Measurements from ENCODE around the gene NEUROD1.

Gene NEUROD1

DNA sequence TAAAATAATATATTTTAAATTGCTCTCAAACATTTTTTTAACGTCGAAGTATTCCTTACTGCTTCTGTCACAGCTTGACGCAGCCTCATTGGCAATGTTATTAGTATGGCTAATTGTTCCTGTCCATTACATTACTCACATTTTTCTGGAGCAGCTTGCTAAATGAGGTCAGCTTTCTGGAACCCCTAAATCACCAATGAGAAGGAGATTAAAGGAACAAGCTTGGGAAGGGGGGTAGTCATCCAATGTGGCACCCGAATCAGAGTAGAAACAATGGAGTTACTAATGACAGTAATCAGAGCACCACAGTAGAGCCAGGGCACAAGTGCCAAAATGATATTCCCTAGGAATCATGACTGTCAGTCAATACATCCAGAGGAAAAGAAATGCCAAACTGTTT is 5.1 kb downstream of the NEUROD1 start:
- no peak overlapping the region for H2AFZ ChIP-seq (ENCODE audit: low read depth, low read length)
- no peak for DNase-seq
- 54% methylated on average over 4 of the region's 4 CpGs for WGBS

DNA sequence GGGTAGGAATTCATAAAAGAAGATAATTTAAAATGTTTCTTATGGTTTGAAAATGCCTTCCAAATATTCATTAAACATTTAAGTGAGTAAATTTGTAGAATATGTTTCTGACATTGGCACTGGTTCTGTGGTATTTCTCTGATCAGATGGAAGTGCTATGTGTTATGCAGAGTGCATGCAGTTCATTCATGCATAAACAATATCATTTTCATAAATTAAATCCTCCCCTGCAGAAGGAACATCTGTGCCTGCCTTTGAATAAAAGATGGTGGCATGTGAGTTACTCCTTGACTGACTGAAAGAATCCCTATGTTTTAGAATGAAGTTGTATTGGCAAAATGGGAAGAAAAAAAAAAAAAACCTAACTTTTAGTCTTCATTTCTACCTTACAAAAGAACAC is 5.9 kb downstream of the NEUROD1 start:
- Histone ChIP-seq H3K4ac (ENCODE audit: low read depth in 1 of 2, low read length in 2 of 2) (no peak overlapping the region), H4K8ac (ENCODE audit: low read length) (no peak overlapping the region), H3K14ac (ENCODE audit: low read length in 2 of 2) (no peak overlapping the region), H3K27me3 (ENCODE audit: control insufficient read depth in 1 of 2, insufficient read depth in 1 of 2, low read length in 2 of 2) (peaks cover 37 to 60% of the 10 kb centered on the region in 2 experiments), H3K27ac (ENCODE audit: low read length, poor library complexity, severe bottlenecking) (no peak overlapping the region), H3K9me3 (ENCODE audit: control insufficient read depth, low read length) (peaks cover 6% of the 10 kb centered on the region), H3K36me3 (ENCODE audit: control insufficient read depth in 1 of 2, insufficient read depth in 2 of 2, low read depth in 1 of 2, low read length in 2 of 2) (no peaks in the 10 kb centered on the region), H2BK5ac (ENCODE audit: low read depth, low read length, poor library complexity, severe bottlenecking) (no peak overlapping the region), H3K23ac (ENCODE audit: low read length in 2 of 2) (no peak overlapping the region), H4K91ac (ENCODE audit: low read length) (no peak overlapping the region), H3K4me2 (ENCODE audit: low read length, poor library complexity, severe bottlenecking) (no peak overlapping the region), H2BK12ac (ENCODE audit: low read length in 2 of 2) (no peak overlapping the region), H2AFZ (ENCODE audit: low read depth, low read length) (no peak overlapping the region), H3K9ac (ENCODE audit: low read length) (no peak overlapping the region), H3K18ac (ENCODE audit: low read depth in 1 of 2, low read length in 2 of 2) (no peak overlapping the region), H3K79me1 (replicated peaks; ENCODE audit: low read length, poor library complexity, severe bottlenecking) (no peaks in the 10 kb centered on the region), H3K4me3 (ENCODE audit: insufficient read depth in 1 of 2, low read depth in 1 of 2, low read length in 2 of 2) (no peak overlapping the region), H2AK5ac (ENCODE audit: low read length, severe bottlenecking) (no peak overlapping the region), H2BK120ac (ENCODE audit: low read depth, low read length) (no peak overlapping the region), H3K4me1 (ENCODE audit: control insufficient read depth, insufficient read depth, low read depth, low read length) (peaks cover 6% of the 10 kb centered on the region), H2BK15ac (ENCODE audit: low read depth, poor library complexity, severe bottlenecking) (no peak overlapping the region)
- no peak for DNase-seq

More for the DNA sequence above, 5.1 kb downstream of the NEUROD1 start:
- no peak overlapping the region for H2BK12ac ChIP-seq (ENCODE audit: low read length in 2 of 2)
- H3K27me3 ChIP-seq (ENCODE audit: control insufficient read depth in 1 of 2, insufficient read depth in 1 of 2, low read length in 2 of 2) = peaks cover 45 to 68% of the 10 kb centered on the region in 2 experiments
- no peak overlapping the region for H3K23ac ChIP-seq (ENCODE audit: low read length in 2 of 2)
- no peak overlapping the region for H2BK120ac ChIP-seq (ENCODE audit: low read depth, low read length)
- H3K4me2 ChIP-seq (ENCODE audit: low read length, poor library complexity, severe bottlenecking) = no peak overlapping the region
- H2BK15ac ChIP-seq (ENCODE audit: low read depth, poor library complexity, severe bottlenecking) = no peak overlapping the region
- no peak overlapping the region for H3K18ac ChIP-seq (ENCODE audit: low read depth in 1 of 2, low read length in 2 of 2)
- peaks cover 6% of the 10 kb centered on the region for H3K9me3 ChIP-seq (ENCODE audit: control insufficient read depth, low read length)
- no peak overlapping the region for H2AK5ac ChIP-seq (ENCODE audit: low read length, severe bottlenecking)
- no peak overlapping the region for H3K27ac ChIP-seq (ENCODE audit: low read length, poor library complexity, severe bottlenecking)
- H3K79me1 ChIP-seq (replicated peaks; ENCODE audit: low read length, poor library complexity, severe bottlenecking) = no peaks in the 10 kb centered on the region
- no peak overlapping the region for H4K91ac ChIP-seq (ENCODE audit: low read length)
- no peak overlapping the region for H4K8ac ChIP-seq (ENCODE audit: low read length)
- no peaks in the 10 kb centered on the region for H3K36me3 ChIP-seq (ENCODE audit: control insufficient read depth in 1 of 2, insufficient read depth in 2 of 2, low read depth in 1 of 2, low read length in 2 of 2)
- H3K14ac ChIP-seq (ENCODE audit: low read length in 2 of 2) = no peak overlapping the region
- H3K4ac ChIP-seq (ENCODE audit: low read depth in 1 of 2, low read length in 2 of 2) = no peak overlapping the region
- H2BK5ac ChIP-seq (ENCODE audit: low read depth, low read length, poor library complexity, severe bottlenecking) = no peak overlapping the region
- H3K9ac ChIP-seq (ENCODE audit: low read length) = no peak overlapping the region
- H3K4me1 ChIP-seq (ENCODE audit: control insufficient read depth, insufficient read depth, low read depth, low read length) = peaks cover 7% of the 10 kb centered on the region
- no peak overlapping the region for H3K4me3 ChIP-seq (ENCODE audit: insufficient read depth in 1 of 2, low read depth in 1 of 2, low read length in 2 of 2)

DNA sequence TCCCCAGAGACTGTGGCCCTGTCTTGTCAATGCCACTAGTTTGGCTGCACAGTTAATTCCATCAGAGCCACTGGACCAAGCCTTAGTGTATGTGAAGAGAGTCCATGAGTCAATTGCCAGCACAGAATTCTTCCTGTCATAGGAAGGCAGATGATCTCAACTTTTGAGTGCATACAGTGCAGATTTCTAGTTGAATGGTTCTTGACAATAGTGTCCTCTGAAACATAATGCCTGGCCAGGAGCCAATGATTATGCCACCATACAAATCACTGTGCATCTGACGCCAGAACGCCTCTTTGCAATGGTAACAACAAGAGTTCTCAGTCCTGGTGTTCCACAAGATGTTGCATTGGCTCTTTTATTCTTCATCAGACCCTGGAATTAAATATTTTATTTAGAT is 7.1 kb downstream of the NEUROD1 start:
- WGBS = 55% methylated on average over 2 of the region's 2 CpGs
- no peak overlapping the region for H3K14ac ChIP-seq (ENCODE audit: low read length in 2 of 2)
- H3K18ac ChIP-seq (ENCODE audit: low read depth in 1 of 2, low read length in 2 of 2) = no peak overlapping the region
- no peaks in the 10 kb centered on the region for H3K36me3 ChIP-seq (ENCODE audit: control insufficient read depth in 1 of 2, insufficient read depth in 2 of 2, low read depth in 1 of 2, low read length in 2 of 2)
- no peak overlapping the region for H3K4me3 ChIP-seq (ENCODE audit: insufficient read depth in 1 of 2, low read depth in 1 of 2, low read length in 2 of 2)
- H4K8ac ChIP-seq (ENCODE audit: low read length) = no peak overlapping the region
- no peaks in the 10 kb centered on the region for H3K79me1 ChIP-seq (replicated peaks; ENCODE audit: low read length, poor library complexity, severe bottlenecking)
- no peak overlapping the region for H2BK12ac ChIP-seq (ENCODE audit: low read length in 2 of 2)
- no peak overlapping the region for H2AFZ ChIP-seq (ENCODE audit: low read depth, low read length)
- no peak overlapping the region for H2BK15ac ChIP-seq (ENCODE audit: low read depth, poor library complexity, severe bottlenecking)
- no peak overlapping the region for H3K4me2 ChIP-seq (ENCODE audit: low read length, poor library complexity, severe bottlenecking)
- no peak overlapping the region for H2BK5ac ChIP-seq (ENCODE audit: low read depth, low read length, poor library complexity, severe bottlenecking)
- no peak overlapping the region for H2AK5ac ChIP-seq (ENCODE audit: low read length, severe bottlenecking)
- H3K27me3 ChIP-seq (ENCODE audit: control insufficient read depth in 1 of 2, insufficient read depth in 1 of 2, low read length in 2 of 2) = peaks cover 34 to 57% of the 10 kb centered on the region in 2 experiments
- no peak for DNase-seq
- peaks cover 5% of the 10 kb centered on the region for H3K4me1 ChIP-seq (ENCODE audit: control insufficient read depth, insufficient read depth, low read depth, low read length)
- no peak overlapping the region for H4K91ac ChIP-seq (ENCODE audit: low read length)
- peaks cover under 1% of the 10 kb centered on the region for H3K9me3 ChIP-seq (ENCODE audit: control insufficient read depth, low read length)
- H3K9ac ChIP-seq (ENCODE audit: low read length) = no peak overlapping the region
- H3K4ac ChIP-seq (ENCODE audit: low read depth in 1 of 2, low read length in 2 of 2) = no peak overlapping the region
- no peak overlapping the region for H3K27ac ChIP-seq (ENCODE audit: low read length, poor library complexity, severe bottlenecking)
- no peak overlapping the region for H2BK120ac ChIP-seq (ENCODE audit: low read depth, low read length)
- H3K23ac ChIP-seq (ENCODE audit: low read length in 2 of 2) = no peak overlapping the region

DNA sequence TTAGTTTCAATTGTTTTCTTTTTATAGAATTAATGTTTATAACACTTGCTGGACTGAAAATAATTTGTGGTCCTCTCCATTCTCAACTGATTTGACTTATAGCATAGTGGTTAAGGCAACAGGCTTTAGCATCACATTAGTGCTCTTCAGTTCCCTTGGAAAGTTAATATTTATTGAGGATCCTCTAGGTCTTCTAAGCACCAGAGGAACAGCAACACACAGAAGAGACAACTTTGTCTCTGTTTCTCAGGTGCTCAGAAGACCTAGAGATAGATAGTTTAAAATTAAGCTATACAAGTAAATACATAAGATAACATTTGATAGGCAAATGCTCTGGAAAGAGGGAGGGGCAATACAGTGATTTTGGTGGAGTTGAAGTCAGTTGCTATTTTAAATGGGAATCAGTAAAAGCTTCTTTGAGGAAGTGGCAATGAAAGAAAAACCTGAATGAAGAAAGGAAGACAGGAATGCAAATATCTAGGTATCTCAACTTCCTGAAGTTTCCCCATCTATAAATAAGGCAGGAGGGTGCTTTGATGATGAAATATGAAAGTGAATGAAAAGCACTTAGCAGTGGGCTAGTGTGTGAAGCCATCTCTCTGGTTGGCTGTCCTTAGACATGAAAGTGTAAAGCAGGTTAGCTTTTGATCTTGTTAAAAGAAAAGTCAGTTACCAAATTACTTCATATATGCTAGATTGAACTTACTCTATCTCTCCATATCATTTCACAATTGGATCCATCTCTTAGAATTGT is 7.9 kb downstream of the NEUROD1 start:
- Histone ChIP-seq H3K27ac (ENCODE audit: low read length, poor library complexity, severe bottlenecking) (no peak overlapping the region), H3K27me3 (ENCODE audit: control insufficient read depth in 1 of 2, insufficient read depth in 1 of 2, low read length in 2 of 2) (peaks cover 32 to 50% of the 10 kb centered on the region in 2 experiments), H3K14ac (ENCODE audit: low read length in 2 of 2) (no peak overlapping the region), H3K4me3 (ENCODE audit: insufficient read depth in 1 of 2, low read depth in 1 of 2, low read length in 2 of 2) (no peak overlapping the region), H2BK12ac (ENCODE audit: low read length in 2 of 2) (no peak overlapping the region), H3K9me3 (ENCODE audit: control insufficient read depth, low read length) (no peaks in the 10 kb centered on the region), H2AK5ac (ENCODE audit: low read length, severe bottlenecking) (no peak overlapping the region), H3K4ac (ENCODE audit: low read depth in 1 of 2, low read length in 2 of 2) (no peak overlapping the region), H2BK120ac (ENCODE audit: low read depth, low read length) (no peak overlapping the region), H3K36me3 (ENCODE audit: control insufficient read depth in 1 of 2, insufficient read depth in 2 of 2, low read depth in 1 of 2, low read length in 2 of 2) (no peaks in the 10 kb centered on the region), H4K8ac (ENCODE audit: low read length) (no peak overlapping the region), H2AFZ (ENCODE audit: low read depth, low read length) (no peak overlapping the region), H2BK5ac (ENCODE audit: low read depth, low read length, poor library complexity, severe bottlenecking) (no peak overlapping the region), H3K4me2 (ENCODE audit: low read length, poor library complexity, severe bottlenecking) (no peak overlapping the region), H3K18ac (ENCODE audit: low read depth in 1 of 2, low read length in 2 of 2) (no peak overlapping the region), H2BK15ac (ENCODE audit: low read depth, poor library complexity, severe bottlenecking) (no peak overlapping the region), H3K4me1 (ENCODE audit: control insufficient read depth, insufficient read depth, low read depth, low read length) (no peaks in the 10 kb centered on the region), H3K23ac (ENCODE audit: low read length in 2 of 2) (no peak overlapping the region), H3K9ac (ENCODE audit: low read length) (no peak overlapping the region), H4K91ac (ENCODE audit: low read length) (no peak overlapping the region), H3K79me1 (replicated peaks; ENCODE audit: low read length, poor library complexity, severe bottlenecking) (no peaks in the 10 kb centered on the region)
- no peak for DNase-seq
